C4-2B (cell line): ENCODE data around the gene GPR107.

Experiments used
- CTCF ChIP-seq: fragments of 450-650 bp; conservative IDR thresholded peaks from 2 replicates; pipeline ENCODE4 v1.5.1; 2017; ENCODE audit warnings: mild to moderate bottlenecking
- ZFX ChIP-seq: fragments of 450-650 bp; IDR thresholded peaks from 2 replicates; pipeline ENCODE4 v1.6.1; 2017

GRCh38 chr9:130045725-130046450 lies 7.8 kb upstream of the GPR107 start:
- TF ChIP-seq CTCF (no peak), ZFX (no peak)
